IMR-90 (cell line): ENCODE measurements around the gene ACOX3. TPM values are rescaled to one million over a fixed set of nuclear protein-coding genes. Genes with fewer than 3 reads are reported as not detected.
A peak's percentile ranks its signal among the peaks of the same experiment; 100 is the strongest.

ENCODE experiments used
- ATAC-seq: fragments of 200-7000 bp; cut with Tn5 transposase; 2 replicates; pipeline ENCODE4 v1.9.1; 2020; ENCODE audit warnings: low read depth, mild to moderate bottlenecking, moderate library complexity
- BruUV-seq: library from RNA; stranded (reverse); fragments of 400-500 nt; replicated peaks from 2 replicates; lab custom pipeline; 2021; lab: Mats Ljungman, UMichigan
- CTCF ChIA-PET: fragments of 300-600 bp; formaldehyde crosslinking; extraction: SDS; loops from one replicate; lab custom pipeline; 2021; ENCODE audit warnings: antibody characterized with exemption; lab: Yijun Ruan, JAX
- POLR2A ChIA-PET: fragments of 300-600 bp; sonication (Branson Sonifier 250); formaldehyde crosslinking; loops from one replicate; lab custom pipeline; 2022; ENCODE audit warnings: antibody characterized with exemption; ENCODE audit not compliant: unreplicated experiment; lab: Charles Lee
- DNase-seq: peaks from one replicate; pipeline ENCODE4 v3.0.0; 2013
- H2AFZ ChIP-seq: replicated peaks from 2 replicates; pipeline ENCODE3; 2013; ENCODE audit warnings: low read length, mild to moderate bottlenecking; ENCODE audit not compliant: poor library complexity
- H2AK5ac ChIP-seq: 2 replicates; pipeline ENCODE4 v1.6.1; 2013; ENCODE audit warnings: low read depth, low read length, inconsistent platforms
- H2AK9ac ChIP-seq: replicated peaks from 2 replicates; pipeline ENCODE3; 2013; ENCODE audit warnings: mild to moderate bottlenecking, low read depth, low read length, moderate library complexity; ENCODE audit not compliant: poor library complexity
- H2BK120ac ChIP-seq: 2 replicates; pipeline ENCODE4 v1.6.1; 2013; ENCODE audit warnings: low read depth, low read length, inconsistent platforms
- H2BK15ac ChIP-seq: 3 replicates; pipeline ENCODE4 v1.6.1; 2013; ENCODE audit warnings: low read depth, low read length, inconsistent platforms
- H2BK20ac ChIP-seq: 2 replicates; pipeline ENCODE4 v1.6.1; 2013; ENCODE audit warnings: low read depth, mild to moderate bottlenecking, inconsistent platforms, low read length, moderate library complexity
- H2BK5ac ChIP-seq: 2 replicates; pipeline ENCODE4 v1.6.1; 2013; ENCODE audit warnings: mild to moderate bottlenecking, low read depth, low read length, inconsistent platforms; ENCODE audit not compliant: poor library complexity, severe bottlenecking
- H3K14ac ChIP-seq: replicated peaks from 2 replicates; pipeline ENCODE4 v1.6.1; 2013; ENCODE audit warnings: low read depth, low read length, inconsistent platforms
- H3K18ac ChIP-seq: 2 replicates; pipeline ENCODE4 v1.6.1; 2013; ENCODE audit warnings: low read depth, low read length, control low read depth
- H3K23ac ChIP-seq: 2 replicates; pipeline ENCODE4 v1.6.1; 2013; ENCODE audit warnings: low read depth, low read length, inconsistent platforms
- H3K27ac ChIP-seq: 2 replicates; pipeline ENCODE4 v1.5.1; 2013; ENCODE audit warnings: mild to moderate bottlenecking, control low read depth, low read length; ENCODE audit not compliant: insufficient read depth
- H3K27me3 ChIP-seq: 2 replicates; pipeline ENCODE4 v1.6.1; 2013; ENCODE audit warnings: low read length; ENCODE audit not compliant: control insufficient read depth, insufficient read depth
- H3K36me3 ChIP-seq: 2 replicates; pipeline ENCODE4 v1.6.1; 2013; ENCODE audit warnings: low read length, mixed read lengths; ENCODE audit not compliant: control insufficient read depth, insufficient read depth
- H3K4ac ChIP-seq: 2 replicates; pipeline ENCODE4 v1.6.1; 2013; ENCODE audit warnings: low read depth, low read length, inconsistent platforms
- H3K4me1 ChIP-seq: 2 replicates; pipeline ENCODE4 v1.6.1; 2013; ENCODE audit warnings: low read length, mixed read lengths; ENCODE audit not compliant: control insufficient read depth, insufficient read depth
- H3K4me2 ChIP-seq: 2 replicates; pipeline ENCODE4 v1.6.1; 2013; ENCODE audit warnings: low read depth, mild to moderate bottlenecking, control low read depth, low read length, moderate library complexity
- H3K4me3 ChIP-seq: 2 replicates; pipeline ENCODE4 v1.5.1; 2013; ENCODE audit warnings: low read depth, mild to moderate bottlenecking, control low read depth, low read length, moderate library complexity; ENCODE audit not compliant: insufficient read depth
- H3K56ac ChIP-seq: 2 replicates; pipeline ENCODE4 v1.6.1; 2013; ENCODE audit warnings: low read length, inconsistent platforms; ENCODE audit not compliant: insufficient read depth; ENCODE audit errors: extremely low read depth
- H3K79me1 ChIP-seq, 2 experiments: 2 replicates each; pipeline ENCODE4 v1.6.1; 2013; ENCODE audit warnings: low read length in 2 of 2, inconsistent platforms in 1 of 2, low read depth in 1 of 2
- H3K9ac ChIP-seq: 2 replicates; pipeline ENCODE4 v1.6.1; 2013; ENCODE audit warnings: low read depth, low read length, control low read depth
- H3K9me1 ChIP-seq: 2 replicates; pipeline ENCODE4 v1.6.1; 2013; ENCODE audit warnings: low read length, inconsistent platforms; ENCODE audit not compliant: insufficient read depth
- H3K9me3 ChIP-seq: 2 replicates; pipeline ENCODE4 v1.6.1; 2013; ENCODE audit warnings: low read length; ENCODE audit not compliant: control insufficient read depth, insufficient read depth
- H4K20me1 ChIP-seq: 2 replicates; pipeline ENCODE4 v1.6.1; 2013; ENCODE audit warnings: low read length, inconsistent platforms; ENCODE audit not compliant: insufficient read depth
- H4K5ac ChIP-seq: 2 replicates; pipeline ENCODE4 v1.6.1; 2013; ENCODE audit warnings: mild to moderate bottlenecking, low read depth, low read length, control low read depth
- H4K8ac ChIP-seq, 2 experiments: 2 replicates each; pipeline ENCODE4 v1.6.1; 2013; ENCODE audit warnings: low read depth in 2 of 2, low read length in 2 of 2, control low read depth in 1 of 2, inconsistent platforms in 1 of 2
- H4K91ac ChIP-seq: 2 replicates; pipeline ENCODE4 v1.6.1; 2013; ENCODE audit warnings: low read depth, low read length, inconsistent platforms; ENCODE audit not compliant: insufficient read depth
- MAZ ChIP-seq: IDR thresholded peaks from 2 replicates; pipeline ENCODE4 v1.6.1; 2012; ENCODE audit warnings: low read depth, mild to moderate bottlenecking, low read length, improper control_type of control experiment, moderate library complexity, borderline replicate concordance
- SMC3 ChIP-seq: fragments of 150-350 bp; IDR thresholded peaks from 2 replicates; pipeline ENCODE4 v1.6.1; 2016; ENCODE audit warnings: low read depth, mild to moderate bottlenecking, antibody characterized with exemption, low read length, moderate library complexity
- WGBS, 2 experiments: methylation state at CpG; one replicate each; pipeline versions ENCODE4 v1.1.5 to v1.1.7; 2013; ENCODE audit warnings: missing lambda C conversion rate in 2 of 2; ENCODE audit not compliant: insufficient read length in 1 of 2; ENCODE audit errors: extremely low coverage in 2 of 2; 5-methylcytosine and 5-hydroxymethylcytosine counted together
- dilution Hi-C: fragments of 300-500 bp; cut with HindIII; formaldehyde crosslinking; loops from one replicate; pipeline ENCODE4 v1.14.3; 2018; ENCODE audit warnings: low sequenced_read_pairs; ENCODE audit not compliant: unreplicated experiment
- in situ Hi-C: fragments of 300-500 bp; cut with MboI; formaldehyde crosslinking; loops from 3 replicates; pipeline ENCODE4 v1.14.3; 2019; ENCODE audit warnings: low sequenced_read_pairs, inconsistent platforms, mixed read lengths
- intact Hi-C: fragments of 100-400 bp; cut with micrococcal nuclease; formaldehyde crosslinking; loops from 2 replicates; pipeline ENCODE4 v1.10.0; 2022
- polyA plus RNA-seq, 3 experiments: library from polyadenylated mRNA; depleted of rRNA; stranded (reverse); fragments of >200 nt; gene quantifications; 2 replicates each; pipeline ENCODE4 v1.2.3, GENCODE V29; 2012; ENCODE audit warnings: low replicate concordance in 1 of 3
- total RNA-seq: library from RNA; depleted of rRNA; stranded (reverse); fragments of >200 nt; gene quantifications from 2 replicates; pipeline ENCODE4 v1.2.3, GENCODE V29; 2012
- TF ChIP-seq, protein P1 (sequence below): fragments of 150-350 bp; IDR thresholded peaks from 2 replicates; pipeline ENCODE4 v1.6.1; 2016; ENCODE audit warnings: low read depth, mild to moderate bottlenecking, low read length, moderate library complexity, borderline replicate concordance

Gene ACOX3
- total and polyA plus RNA-seq, 2 of the 4 experiments (the other 2 are of a cell fraction) = 15.2 to 25.8 TPM

DNA sequence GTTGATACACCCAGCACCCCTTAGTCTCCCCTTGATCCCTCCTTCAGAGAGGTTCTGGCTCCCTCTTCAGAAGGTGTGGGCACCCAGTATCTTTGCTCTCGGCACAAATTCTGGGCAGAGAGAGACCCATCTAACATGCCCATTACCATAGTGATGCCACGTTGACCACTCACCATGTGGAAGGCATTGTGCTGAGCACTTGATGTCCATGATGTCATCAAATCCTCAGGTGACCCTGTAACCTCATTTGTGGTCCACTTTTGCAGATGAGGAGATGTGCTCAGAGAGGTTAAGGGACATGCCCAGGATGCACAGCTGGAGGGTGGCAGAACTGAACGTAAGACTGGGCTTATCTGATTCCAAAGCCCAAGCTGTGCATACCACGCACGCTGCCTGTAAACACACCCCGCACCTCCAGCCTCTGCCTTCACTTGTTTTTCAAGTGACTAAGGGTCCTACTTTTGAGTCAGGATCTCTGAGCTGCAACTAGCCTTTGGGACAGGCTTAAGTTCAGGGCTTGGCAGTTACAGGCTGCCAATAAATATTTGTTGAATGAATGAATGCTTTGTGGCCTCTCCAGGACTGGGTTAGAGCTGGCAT lies 115.8 kb downstream of the ACOX3 start:
- no CpG with 5 or more reads among the region's 6 CpGs for WGBS, 2 experiments

More for the DNA sequence above, 115.8 kb downstream of the ACOX3 start:
- dilution Hi-C loops (no loop called here), in situ Hi-C loops (no loop called here), intact Hi-C loops (no loop called here)
- H3K27me3 ChIP-seq = no peaks in the 10 kb centered on the region
- H3K9ac ChIP-seq = no peak overlapping the region
- TF ChIP-seq, protein P1, sequence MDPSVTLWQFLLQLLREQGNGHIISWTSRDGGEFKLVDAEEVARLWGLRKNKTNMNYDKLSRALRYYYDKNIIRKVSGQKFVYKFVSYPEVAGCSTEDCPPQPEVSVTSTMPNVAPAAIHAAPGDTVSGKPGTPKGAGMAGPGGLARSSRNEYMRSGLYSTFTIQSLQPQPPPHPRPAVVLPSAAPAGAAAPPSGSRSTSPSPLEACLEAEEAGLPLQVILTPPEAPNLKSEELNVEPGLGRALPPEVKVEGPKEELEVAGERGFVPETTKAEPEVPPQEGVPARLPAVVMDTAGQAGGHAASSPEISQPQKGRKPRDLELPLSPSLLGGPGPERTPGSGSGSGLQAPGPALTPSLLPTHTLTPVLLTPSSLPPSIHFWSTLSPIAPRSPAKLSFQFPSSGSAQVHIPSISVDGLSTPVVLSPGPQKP = no peak
- TF ChIP-seq MAZ = no peak
- TF ChIP-seq SMC3 = no peak
- ChIA-PET CTCF (no interaction called here), POLR2A (no interaction called here)
- H3K36me3 ChIP-seq = no peaks in the 10 kb centered on the region
- no peak overlapping the region for H3K4me2 ChIP-seq
- H3K27ac ChIP-seq = no peak overlapping the region
- no peak overlapping the region for H4K91ac ChIP-seq
- no peaks in the 10 kb centered on the region; the same call in 1 of the 2 replicates for H4K20me1 ChIP-seq
- no peak overlapping the region for H4K5ac ChIP-seq
- 0 out of 2 replicates have a peak overlapping the region, but pooled peaks have one; percentile 35 for H3K14ac ChIP-seq
- H3K4ac ChIP-seq = 0 out of 2 replicates have a peak overlapping the region, but pooled peaks have one; percentile 37
- DNase-seq (peak; percentile 25), ATAC-seq (peak; percentile 14; the same call in 1 of the 2 replicates)
- H2BK15ac ChIP-seq = no peak overlapping the region; the same call in 2 of the 3 replicates
- H2BK20ac ChIP-seq = 0 out of 2 replicates have a peak overlapping the region, but pooled peaks have one; percentile 18
- peaks cover 5% of the 10 kb centered on the region for H3K9me3 ChIP-seq
- no peak overlapping the region for H2BK5ac ChIP-seq
- no peak overlapping the region for H3K23ac ChIP-seq
- H3K79me1 ChIP-seq = no peaks in the 10 kb centered on the region
- H3K4me3 ChIP-seq = no peak overlapping the region
- H3K4me1 ChIP-seq = no peaks in the 10 kb centered on the region; the same call in 1 of the 2 replicates
- H2BK120ac ChIP-seq = no peak overlapping the region
- peaks cover 15% of the 10 kb centered on the region for H3K9me1 ChIP-seq
- H2AK5ac ChIP-seq = peak overlapping the region; percentile 8; the same call in 1 of the 2 replicates
- no peak overlapping the region for H4K8ac ChIP-seq
- H3K56ac ChIP-seq = no peak overlapping the region
- BruUV-seq = no TSS peak
- peak overlapping the region; percentile 8 for H2AFZ ChIP-seq
- H3K18ac ChIP-seq = no peak overlapping the region
- no peak overlapping the region for H2AK9ac ChIP-seq
